GM18519 (cell line): Measurements from ENCODE around the gene MED12L.

ENCODE experiments used
- ATAC-seq: cut with Tn5 transposase; IDR thresholded peaks from one replicate; pipeline ENCODE4 v1.9.1; 2021; ENCODE audit warnings: mild to moderate bottlenecking, moderate library complexity; ENCODE audit not compliant: unreplicated experiment, low FRiP score

Gene MED12L

DNA sequence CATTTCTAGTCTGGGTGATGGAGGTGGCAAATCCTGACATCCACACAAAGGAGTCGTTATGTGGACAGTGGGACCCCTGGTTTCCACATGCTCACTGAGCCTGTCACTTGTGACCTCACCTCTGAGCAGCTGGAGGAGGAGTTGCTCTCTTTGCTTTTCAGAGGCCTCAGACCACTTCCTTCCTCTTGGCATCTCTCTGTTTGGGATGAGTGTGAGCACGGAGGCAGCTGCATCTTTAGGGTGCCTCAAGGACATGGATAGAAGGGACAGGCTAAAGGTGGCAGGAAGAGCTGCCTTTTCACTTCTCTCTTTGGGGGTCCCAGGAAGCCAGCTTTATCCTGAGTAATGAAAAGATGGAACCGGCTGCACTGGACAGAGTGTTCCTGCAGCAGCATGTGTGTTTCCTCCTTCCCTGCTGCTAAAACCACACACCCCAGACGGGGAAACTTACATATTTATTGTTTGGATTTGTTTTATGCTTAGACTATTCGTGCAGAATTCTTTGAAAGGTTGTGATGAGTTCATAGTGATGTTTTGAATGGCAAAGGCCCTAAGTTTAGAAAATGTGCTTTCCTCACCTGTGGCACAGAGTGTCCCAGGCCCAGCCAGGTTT is 85.8 kb downstream of the MED12L start:
- peak; percentile 33 for ATAC-seq

DNA sequence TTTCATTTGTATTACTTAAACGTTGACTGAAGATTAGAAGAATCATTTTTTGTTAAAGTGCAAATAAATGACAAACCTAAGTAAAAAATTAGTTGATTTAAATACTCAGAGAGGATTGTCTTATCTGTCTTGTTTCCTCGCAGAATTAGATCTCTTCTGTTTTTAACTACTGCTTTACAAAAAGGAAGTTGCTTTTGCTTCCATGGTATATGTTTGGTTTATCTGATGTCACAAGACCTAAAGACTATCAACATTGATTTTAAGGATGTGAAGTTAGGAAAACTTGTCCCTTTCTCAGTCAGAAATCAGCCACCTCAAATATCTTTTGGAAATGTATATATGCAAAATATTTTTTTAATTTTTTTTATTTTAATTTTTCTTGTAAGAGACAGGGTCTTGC is 88.9 kb downstream of the MED12L start:
- ATAC-seq, result no peak

DNA sequence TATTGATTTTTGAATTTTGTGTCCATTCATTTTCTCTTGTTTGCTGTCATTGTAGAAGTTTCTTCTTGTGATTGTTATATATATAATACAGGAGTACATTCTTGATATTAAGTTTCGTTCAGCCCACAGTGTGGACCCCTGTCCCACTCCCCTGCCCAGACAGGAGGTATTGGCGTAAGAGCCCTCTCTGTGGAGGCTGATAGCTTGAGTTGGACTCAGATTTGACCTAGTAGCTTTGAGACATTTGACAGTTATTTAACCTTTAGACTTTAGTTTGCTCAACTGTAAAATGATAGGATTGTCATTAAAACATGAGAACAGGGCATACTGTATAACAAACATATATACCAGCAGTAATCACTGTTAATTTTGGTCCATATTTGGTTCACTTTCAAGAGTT is 90.5 kb downstream of the MED12L start:
- no peak for ATAC-seq

DNA sequence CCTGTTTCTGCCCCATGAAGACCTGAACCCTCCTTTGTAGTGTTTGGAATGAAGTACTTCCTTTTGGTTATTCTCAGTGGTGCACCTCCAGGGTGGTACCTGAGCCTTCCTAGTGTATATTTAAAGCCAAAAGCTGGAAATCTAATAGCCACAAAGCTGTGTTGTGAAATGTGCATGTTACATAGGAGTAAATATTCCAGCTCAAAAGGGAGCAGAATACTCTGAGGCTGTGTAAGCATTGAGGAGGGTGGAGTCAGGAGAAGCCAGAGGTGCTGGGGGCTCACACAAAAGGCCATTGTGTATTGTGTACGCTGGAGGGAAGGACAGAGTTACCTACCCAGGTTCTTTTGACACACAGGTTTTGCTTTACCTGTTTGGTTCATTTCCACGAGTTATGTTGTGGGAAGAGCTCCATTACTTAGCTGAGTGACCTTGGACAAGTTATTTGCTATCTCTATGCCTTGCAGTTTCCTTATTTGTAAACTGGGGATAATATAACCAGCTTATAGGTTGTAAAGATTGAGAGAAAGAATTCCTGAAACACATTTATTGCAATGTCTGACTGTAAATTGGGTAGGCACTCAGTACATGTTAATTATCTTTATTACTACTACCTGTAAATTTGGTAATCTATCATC is 92.9 kb downstream of the MED12L start:
- no peak for ATAC-seq

DNA sequence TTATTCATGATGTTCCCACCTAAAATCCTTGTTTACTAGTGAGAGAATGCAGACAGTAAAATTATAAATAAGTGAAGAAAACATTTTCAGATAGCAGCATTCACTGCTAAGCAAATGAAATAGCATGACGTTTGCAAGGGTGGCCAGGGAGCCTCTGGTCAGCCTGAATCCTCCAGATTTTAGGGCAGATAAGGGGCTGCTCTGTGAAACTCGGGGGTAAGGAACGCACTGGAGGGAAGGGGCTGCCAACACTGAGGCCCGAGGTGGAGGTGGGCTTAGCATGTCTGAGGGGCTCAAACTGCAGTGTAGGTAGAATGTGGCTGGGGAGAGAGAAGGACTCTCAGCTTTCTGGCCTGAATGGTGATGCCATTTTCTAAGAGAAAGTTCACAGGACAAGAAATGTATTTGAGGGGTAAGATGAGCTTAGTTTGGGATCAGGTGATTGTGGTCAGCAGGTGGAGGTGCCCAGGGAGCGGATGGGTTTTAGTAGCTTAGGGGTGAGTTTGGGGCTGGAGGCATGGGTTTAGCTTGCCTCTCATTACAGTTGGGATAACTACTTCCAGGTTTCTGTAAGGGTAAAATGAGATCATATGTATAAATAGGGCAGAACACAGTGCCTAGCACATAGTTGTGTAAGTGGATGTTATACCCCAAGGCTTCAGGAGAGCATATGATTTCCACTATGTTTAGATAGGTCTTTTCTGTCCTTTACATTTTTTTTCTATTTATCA is 97.0 kb downstream of the MED12L start:
- no peak for ATAC-seq

DNA sequence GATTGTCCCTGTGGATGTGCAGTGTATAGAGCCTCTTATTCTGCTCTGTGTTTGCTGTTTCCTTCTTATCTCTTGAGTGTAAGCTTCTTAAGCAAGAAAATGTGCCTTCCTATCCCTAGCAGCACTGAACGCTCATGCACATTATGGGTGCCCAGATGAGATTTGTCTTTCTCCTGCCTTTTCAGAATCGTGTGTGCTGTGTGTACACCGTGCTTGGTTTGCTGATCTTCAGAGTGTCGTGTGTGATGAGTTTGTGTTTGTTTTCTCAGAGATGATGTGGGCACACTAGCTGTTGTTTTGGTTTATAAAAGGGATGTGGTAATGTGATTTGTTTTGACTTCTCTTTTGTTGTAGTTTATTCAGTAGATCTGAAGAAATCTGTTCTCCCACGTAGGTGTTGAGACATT is 97.8 kb downstream of the MED12L start:
- no peak for ATAC-seq

DNA sequence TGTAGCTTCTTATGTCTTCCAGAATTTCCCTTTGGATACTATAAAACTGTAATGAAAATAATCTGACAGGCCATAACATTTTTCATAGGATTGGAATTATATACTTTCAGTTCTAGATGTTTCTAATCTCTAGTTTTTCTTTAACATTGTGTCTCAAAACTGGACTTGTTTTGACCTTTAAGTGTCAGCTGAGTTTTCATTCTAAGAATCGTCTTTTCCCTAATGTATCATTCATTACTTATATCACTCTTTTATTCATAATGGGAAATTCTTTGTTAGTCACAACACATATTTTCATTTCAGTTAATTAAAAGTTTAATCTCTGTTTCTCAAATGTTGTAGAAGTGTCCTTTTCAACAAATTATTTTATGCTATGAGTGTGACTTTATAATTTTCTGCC is 105.6 kb downstream of the MED12L start:
- ATAC-seq, result no peak

DNA sequence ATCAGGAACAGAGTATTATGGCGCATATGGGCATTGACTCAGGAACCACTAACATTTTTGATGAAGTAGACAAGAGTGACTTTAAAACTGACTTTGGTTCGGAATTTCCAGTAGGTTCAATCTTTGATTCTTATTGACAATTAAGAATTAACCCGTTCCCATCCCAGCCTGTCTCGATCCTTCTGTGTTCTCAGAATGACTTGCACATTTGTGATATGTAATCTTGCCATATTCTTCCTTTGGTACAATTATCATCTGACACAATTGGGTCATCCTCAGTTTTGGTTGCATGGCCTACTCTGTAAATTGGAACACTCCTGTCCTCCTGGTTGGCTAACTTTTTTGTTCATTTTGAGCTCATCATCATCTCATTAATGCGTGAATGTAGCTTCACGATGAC is 107.1 kb downstream of the MED12L start:
- no peak for ATAC-seq

DNA sequence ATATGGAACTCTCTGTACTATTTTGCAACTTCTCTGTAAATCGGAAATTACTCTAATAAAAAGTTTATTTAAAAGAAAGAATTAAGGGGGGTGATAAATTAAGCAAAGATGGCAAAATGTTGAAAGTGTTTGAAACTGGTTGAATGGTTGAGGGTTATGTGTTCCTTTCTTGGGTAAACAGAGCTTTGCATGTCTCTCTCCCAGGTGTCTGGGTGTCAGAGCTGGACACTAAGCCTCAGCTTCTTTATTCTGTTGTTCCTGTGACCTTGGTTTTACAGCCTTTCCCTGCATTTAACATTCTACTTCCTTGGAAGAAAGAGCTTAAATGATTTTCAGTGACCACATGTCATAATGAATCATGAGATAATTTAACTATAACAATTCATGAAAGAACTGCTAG is 110.4 kb downstream of the MED12L start:
- ATAC-seq, result no peak

DNA sequence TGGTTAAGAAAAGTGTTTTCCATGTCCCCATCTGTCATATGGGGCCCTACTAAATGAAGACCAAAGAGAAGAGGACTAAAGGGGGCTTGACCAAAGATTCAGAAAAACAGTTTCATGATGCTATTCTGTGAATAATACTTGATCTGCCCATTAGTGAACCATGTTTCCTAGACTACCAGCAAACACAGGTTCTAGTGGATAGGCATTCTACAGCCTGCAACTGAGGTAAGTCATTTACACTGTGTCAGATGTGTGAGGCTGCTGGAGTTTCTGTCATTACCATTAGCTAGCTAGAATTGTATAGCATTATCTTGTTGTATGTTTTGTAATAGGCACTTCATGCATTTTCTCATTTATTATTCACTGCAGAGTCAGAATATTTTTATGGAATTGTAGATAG is 111.0 kb downstream of the MED12L start:
- ATAC-seq, result no peak

DNA sequence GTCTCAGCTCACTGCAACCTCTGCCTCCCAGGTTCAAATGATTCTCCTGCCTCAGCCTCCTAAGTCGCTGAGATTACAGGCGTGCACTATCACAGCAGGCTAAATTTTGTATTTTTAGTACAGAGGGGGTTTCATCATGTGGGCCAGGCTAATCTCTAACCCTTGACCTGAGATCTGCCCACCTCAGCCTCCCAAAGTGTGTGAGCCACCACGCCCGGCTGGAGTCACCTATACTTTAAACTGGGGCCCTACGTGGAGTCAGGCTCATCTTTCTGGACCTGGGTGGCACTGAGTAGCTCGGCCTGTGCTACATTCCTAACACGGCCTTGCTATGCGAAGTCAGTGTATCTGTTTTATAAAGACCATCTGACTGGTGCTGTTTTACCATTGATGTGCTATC is 111.8 kb downstream of the MED12L start:
- no peak for ATAC-seq

DNA sequence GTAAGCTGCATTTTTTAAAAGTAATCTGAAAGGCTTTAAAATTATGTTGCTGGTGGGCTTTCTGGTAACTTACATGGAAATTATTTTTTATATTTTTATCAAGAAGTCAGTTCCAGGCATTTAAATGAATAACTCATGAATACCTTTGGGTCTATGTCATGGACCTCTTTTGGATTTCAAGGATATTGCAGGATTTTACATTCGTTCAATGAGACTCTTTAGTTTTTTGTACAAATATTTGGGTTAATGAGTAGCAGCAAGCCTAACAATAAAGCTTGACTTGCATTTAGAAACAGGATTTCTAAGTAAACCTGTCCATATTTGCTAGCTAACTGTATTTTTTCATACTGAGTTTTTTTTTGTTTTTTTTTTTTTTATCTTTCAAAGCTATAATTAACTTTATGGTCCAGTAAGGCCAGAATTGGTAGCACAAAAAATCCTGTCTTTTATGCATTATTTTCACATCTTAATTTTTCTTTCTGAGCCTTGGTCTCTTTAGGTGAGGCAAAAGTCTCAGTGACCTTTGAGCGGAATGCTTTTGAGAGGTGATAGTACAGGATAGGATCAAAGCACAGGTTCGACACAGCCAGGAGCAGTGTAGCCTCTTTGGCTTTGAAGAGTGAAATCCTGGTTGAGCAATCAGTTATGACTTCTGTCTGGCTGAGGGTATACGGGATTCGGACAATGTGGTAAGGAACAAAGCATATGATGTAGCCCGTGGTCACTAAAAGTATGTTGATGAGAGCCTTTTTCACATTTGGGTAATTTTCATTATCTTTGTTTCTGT is 112.7 kb downstream of the MED12L start:
- no peak for ATAC-seq

DNA sequence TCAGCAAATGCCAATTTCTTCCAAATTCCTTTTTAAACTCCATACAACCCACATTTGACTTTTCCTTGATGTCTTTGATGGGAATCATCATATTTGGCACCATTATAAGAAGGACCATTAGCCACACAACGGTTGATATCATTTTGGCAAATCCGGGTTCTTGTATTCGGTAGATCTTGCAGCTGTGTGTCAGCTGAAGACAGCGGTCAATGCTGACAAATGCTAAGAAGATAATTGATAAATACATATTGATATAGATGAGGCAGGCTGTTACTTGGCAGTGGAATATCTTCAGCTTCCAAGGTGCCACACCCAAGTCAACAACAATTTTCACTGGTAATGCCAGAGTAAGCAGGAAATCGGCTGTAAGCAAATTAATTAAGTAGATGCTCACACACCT is 113.4 kb downstream of the MED12L start:
- ATAC-seq, result no peak

DNA sequence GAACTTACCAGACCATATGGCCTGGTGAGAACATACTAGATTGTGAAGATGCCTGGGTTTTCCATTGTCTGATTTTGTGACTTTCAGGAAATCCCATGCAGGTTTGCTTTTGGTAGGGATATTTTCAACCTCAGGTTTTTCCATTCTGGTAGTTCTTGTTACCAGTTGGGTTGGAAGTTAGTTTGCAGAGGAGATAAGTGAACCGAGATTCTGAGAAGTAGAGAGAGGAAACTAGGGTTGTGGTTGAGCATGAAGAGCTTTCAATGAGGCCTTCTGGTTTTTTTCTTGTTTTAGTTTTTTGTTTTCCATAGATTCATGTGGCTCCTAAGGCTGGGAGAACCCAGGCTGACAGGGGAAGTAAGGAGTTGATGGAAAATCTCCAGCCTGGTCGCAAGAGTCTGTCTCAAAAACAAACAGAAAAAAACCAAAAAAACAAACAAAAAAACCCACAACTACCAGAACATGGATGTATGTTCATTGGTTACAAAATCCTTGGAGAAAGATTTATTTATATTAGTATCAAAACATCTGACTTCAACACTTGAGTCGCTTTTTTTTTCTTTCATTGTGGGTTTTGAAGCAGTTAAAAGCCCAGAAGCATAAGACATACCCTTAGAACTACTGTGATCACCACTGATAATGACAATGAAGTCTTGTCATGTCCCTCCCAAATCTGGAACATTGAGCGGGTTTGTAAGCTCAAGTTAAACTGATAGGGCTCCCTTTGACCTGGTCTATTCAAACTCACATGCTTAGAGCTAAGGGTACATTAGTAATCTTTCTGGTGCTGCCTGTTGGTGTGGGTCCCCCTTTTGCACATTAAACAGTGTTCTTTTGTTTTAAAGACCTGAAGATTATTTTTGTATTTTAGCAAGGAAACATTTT is 114.3 kb downstream of the MED12L start:
- no peak for ATAC-seq

DNA sequence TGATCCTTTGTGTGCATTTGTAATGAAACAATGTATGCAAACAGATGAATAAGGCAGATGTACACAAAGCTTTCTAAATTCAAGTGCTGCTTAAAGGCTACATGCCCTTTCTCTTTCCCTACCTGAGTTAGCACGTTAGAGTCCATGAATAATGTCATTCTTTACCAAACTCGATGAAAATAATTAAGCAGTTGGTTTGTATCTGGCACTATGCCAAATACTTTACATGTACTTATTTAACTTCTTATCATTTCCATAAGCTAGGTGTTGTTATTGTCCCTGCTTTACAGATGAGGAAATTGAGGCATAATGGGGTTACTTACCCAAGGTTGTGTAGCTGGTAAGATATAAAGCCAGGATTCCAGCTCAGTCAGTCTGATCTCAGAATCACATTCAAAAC is 115.1 kb downstream of the MED12L start:
- ATAC-seq, result no peak

DNA sequence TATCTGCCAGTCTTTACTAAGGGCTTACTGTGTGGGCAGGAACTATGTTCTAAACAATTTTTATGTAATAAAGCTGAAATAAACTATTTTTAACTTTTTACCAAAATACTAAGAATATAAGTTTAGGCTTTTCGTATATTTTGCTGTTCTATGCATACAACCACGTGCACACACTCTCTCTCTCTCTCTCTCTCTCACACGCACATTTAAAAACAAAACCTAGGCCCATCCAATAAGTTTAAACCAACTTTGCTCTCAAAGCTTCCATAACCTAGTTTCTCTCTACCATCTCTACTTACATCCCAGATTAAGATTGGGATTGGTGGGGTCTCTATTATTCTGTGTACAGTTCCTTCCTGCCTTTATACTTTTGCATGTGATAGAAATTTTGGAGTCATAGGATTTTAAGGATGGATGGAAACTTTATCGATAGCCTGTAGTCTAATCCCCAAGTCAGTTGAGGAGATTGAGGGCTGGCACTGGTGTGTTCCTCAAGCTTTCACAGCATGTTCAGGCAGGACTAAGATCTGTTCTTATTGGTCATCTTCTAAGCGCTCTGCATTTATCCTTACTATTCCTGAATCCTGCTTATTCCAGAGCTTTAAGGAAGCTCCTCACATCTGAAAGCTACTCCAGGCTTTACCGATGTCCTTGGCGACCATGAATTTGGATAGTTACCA is 115.7 kb downstream of the MED12L start:
- ATAC-seq, result no peak

DNA sequence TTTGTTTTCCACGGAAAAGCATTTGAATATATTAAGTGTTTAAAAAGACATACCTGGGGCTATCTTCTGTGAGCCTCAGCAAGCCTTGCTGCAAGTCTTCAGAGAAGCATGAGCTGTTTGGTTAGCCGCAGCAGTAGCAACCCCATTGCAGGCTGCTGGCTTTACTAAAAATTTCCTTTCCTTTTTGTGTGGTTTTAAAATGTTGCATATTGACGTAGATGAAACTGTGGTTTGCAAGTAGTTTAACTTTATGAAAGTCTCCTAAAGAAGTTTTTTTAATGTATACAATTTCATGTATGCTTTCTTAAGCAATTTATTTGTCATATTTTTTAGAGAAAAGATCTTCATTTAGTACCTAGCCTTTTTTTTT is 117.6 kb downstream of the MED12L start, which contains the start of gene GPR171:
Gene GPR171 (minus strand): TSS at position 166 of the 370 bp plus-strand sequence. CDS start 3,830 bp downstream, outside the sequence.
- ATAC-seq, result peak; percentile 66

DNA sequence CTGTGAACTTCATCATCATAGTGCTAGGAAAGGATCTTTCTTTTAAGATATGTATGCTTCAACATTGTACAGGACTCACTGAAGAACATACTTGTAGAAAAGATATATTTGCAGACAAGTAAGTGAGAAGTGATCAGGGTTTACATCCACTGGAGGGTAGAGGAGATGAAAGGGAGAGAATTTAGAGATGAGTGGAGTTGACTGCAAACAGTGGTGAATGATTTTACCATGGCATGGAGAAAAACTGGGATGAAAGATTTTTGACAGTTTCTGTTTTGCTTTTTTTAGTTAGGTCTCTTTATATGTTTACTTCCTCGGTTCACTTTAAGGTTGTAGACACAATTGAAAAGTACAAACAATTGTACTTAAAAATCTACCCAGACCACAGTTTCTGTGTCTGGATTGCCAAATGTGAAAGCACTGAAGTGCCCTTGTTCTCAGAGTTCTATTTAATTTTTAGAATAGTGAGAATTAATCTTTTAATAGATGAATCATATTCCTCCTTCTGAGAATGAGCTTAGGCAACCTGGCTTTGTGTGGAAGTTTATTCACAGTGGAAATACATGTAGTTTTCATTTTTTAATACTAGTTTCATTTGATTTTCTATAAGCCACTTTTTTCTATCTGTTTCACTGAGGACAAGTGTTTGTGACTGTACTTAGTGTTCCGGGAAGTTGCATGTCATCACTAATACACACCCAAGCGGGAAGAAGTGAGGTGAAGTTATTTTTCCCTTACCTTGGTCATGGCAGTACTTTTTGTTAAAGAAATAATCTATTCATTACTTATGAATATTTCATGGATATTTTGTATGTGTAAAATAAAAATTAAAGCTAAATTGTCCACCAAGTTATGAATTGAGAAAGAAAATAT is 119.3 kb downstream of the MED12L start:
- no peak for ATAC-seq

DNA sequence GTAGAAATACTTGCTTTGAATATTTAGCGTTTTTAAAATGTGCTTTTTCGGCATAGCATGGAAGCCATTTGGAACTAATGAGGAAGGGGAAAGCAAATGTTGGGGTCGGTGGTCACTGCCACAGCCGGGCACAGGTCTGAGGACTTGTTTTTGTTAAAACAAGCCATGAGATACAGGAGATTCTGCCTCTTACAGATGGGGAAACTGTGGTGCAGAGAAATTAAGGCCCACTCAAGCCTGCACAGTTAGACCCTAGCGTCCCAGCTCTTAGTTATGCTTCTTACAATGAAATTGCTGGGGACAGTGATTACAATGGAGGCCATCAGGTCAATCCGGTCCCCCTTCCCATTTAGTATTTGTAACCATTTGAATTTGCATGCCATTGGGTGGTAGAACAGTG is 120.0 kb downstream of the MED12L start:
- ATAC-seq, result no peak
